ENCODE results near the gene TAMALIN. TPM values are rescaled to one million over a fixed set of nuclear protein-coding genes. Genes with fewer than 3 reads are reported as not detected.

TAMALIN gene
- total RNA-seq, 1 donor from 2014 or later = 52.8 TPM

GRCh38 chr12:52058631-52059361 is 52.0 kb downstream of the TAMALIN start:
- POLR2A ChIA-PET = interaction anchor here (1.1 to 1.6 kb wide), 2 partner anchors 11 to 33 kb away, joined by 3 to 6 read pairs; partner anchors contain the start of gene ATG101
- no peaks in the 10 kb centered on the region for H3K9me3 Mint-ChIP-seq

GRCh38 chr12:52059582-52060497 is 53.1 kb downstream of the TAMALIN start:
- ChIA-PET CTCF (interaction anchor here (2.9 kb wide), 1 partner anchor 34 kb away, joined by 16 read pairs; no protein-coding TSS in a partner anchor), POLR2A (interaction anchor here (1.1 to 1.6 kb wide), 2 partner anchors 10 to 34 kb away, joined by 3 to 6 read pairs; partner anchors contain the start of gene ATG101)
- H3K4me3 Mint-ChIP-seq = no peak overlapping the region
- ATAC-seq (ENCODE audit: low read depth) = no peak
- no peaks in the 10 kb centered on the region for H3K27me3 Mint-ChIP-seq
- H3K9me3 Mint-ChIP-seq = no peaks in the 10 kb centered on the region
- no peak for TF ChIP-seq CTCF (IDR thresholded peaks at IDR 0.05)
- H3K36me3 Mint-ChIP-seq (ENCODE audit: low read depth) = peaks cover 46% of the 10 kb centered on the region
- DNase-seq = no peak
- H3K27ac Mint-ChIP-seq = no peak overlapping the region
- H3K4me1 Mint-ChIP-seq = no peaks in the 10 kb centered on the region
- intact Hi-C loops (cut with micrococcal nuclease) = no loop called here

More at GRCh38 chr12:52058631-52059361, 52.0 kb downstream of the TAMALIN start:
- Mint-ChIP-seq H3K27me3 (no peaks in the 10 kb centered on the region), H3K4me1 (peaks cover 2% of the 10 kb centered on the region), H3K4me3 (no peak overlapping the region), H3K36me3 (ENCODE audit: low read depth) (peaks cover 54% of the 10 kb centered on the region), H3K27ac (no peak overlapping the region)
- no peak for DNase-seq
- CTCF ChIA-PET = interaction anchor here (2.9 kb wide), 1 partner anchor 33 kb away, joined by 16 read pairs; no protein-coding TSS in a partner anchor
- intact Hi-C loops (cut with micrococcal nuclease) = no loop called here
- TF ChIP-seq CTCF (IDR thresholded peaks at IDR 0.05) = no peak
- ATAC-seq (ENCODE audit: low read depth) = no peak

GRCh38 chr12:52060498-52061177 is 53.9 kb downstream of the TAMALIN start:
- no peaks in the 10 kb centered on the region for H3K9me3 Mint-ChIP-seq
- POLR2A ChIA-PET = interaction anchor here (0.6 kb wide), 1 partner anchor 12 kb away, joined by 3 read pairs; no protein-coding TSS in a partner anchor
- CTCF ChIA-PET = interaction anchor here (2.9 kb wide), 1 partner anchor 35 kb away, joined by 16 read pairs; no protein-coding TSS in a partner anchor
- H3K27ac Mint-ChIP-seq = no peak overlapping the region
- intact Hi-C loops (cut with micrococcal nuclease) = no loop called here
- H3K27me3 Mint-ChIP-seq = no peaks in the 10 kb centered on the region
- TF ChIP-seq CTCF (IDR thresholded peaks at IDR 0.05) = no peak
- peaks cover 39% of the 10 kb centered on the region for H3K36me3 Mint-ChIP-seq (ENCODE audit: low read depth)
- ATAC-seq (ENCODE audit: low read depth) (no peak), DNase-seq (no peak)
- H3K4me1 Mint-ChIP-seq = no peaks in the 10 kb centered on the region
- no peak overlapping the region for H3K4me3 Mint-ChIP-seq

- TF ChIP-seq CTCF (IDR thresholded peaks at IDR 0.05) = no peak
- H3K9me3 Mint-ChIP-seq = no peaks in the 10 kb centered on the region
- ChIA-PET POLR2A (interaction anchor here (1.5 kb wide), 1 partner anchor 10 kb away, joined by 9 read pairs; the partner anchor contains the start of gene NR4A1), CTCF (interaction anchor here (2.9 kb wide), 1 partner anchor 36 kb away, joined by 16 read pairs; no protein-coding TSS in a partner anchor)
- H3K36me3 Mint-ChIP-seq (ENCODE audit: low read depth) = peaks cover 31% of the 10 kb centered on the region
- H3K27me3 Mint-ChIP-seq = no peaks in the 10 kb centered on the region
- no peak for DNase-seq
- H3K27ac Mint-ChIP-seq = no peak overlapping the region
- no peak overlapping the region for H3K4me3 Mint-ChIP-seq
- ATAC-seq (ENCODE audit: low read depth) = no peak
- intact Hi-C loops (cut with micrococcal nuclease) = no loop called here
- H3K4me1 Mint-ChIP-seq = no peaks in the 10 kb centered on the region
Observed at GRCh38 chr12:52061470-52062166, 54.9 kb downstream of the TAMALIN start.
